Measurements from ENCODE around the gene TOP1. TPM values are rescaled to one million over a fixed set of nuclear protein-coding genes. Genes with fewer than 3 reads are reported as not detected.

Gene TOP1
- total RNA-seq, 1 experiment from 2014 or later: 39.7 TPM

DNA sequence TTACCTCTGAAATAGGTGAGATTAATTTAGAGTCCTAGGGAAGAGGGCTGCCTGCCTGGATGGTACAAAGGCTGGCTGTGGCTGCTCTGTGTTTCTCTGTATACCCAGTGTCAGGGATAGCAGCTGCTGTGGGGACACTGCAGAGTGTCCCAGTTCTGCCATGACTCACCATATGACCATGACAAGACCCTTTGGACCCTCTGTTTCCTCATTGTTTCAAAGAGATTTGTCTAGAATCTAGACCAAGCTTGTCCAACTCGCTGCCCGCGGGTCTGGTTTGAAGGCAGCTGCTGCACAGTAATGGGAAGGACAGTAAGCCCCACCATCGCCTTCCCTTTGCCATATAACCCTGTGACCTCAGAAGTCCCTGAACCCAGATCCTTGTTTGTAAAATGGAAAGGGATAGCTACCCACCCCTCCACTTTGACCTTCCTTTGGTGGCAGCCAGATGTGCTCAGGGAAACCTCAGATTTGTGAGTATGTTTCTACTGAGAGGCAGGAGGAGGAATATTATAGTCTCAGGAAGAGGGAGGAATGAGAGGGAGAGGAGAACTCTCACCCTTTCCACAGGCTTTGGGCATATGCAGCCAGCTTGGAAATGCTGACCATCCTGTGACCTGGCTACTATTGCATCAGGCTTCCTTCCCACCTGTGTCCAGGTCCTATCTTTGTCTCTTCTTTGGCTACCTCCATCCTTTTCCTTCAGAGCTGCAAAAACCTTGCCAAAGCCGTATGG is 122.7 kb downstream of the TOP1 start:
- no peak for DNase-seq (ENCODE audit: low spot score)
- in situ Hi-C loops (cut with HindIII; ENCODE audit: low sequenced_read_pairs): no loop called here

GRCh38 chr20:41152108-41152757 is 123.6 kb downstream of the TOP1 start:
- in situ Hi-C loops (cut with HindIII; ENCODE audit: low sequenced_read_pairs): no loop called here
- no peak for DNase-seq (ENCODE audit: low spot score)

GRCh38 chr20:41154436-41155176 is 126.0 kb downstream of the TOP1 start:
- in situ Hi-C loops (cut with HindIII; ENCODE audit: low sequenced_read_pairs): no loop called here
- DNase-seq (ENCODE audit: low spot score): no peak

DNA sequence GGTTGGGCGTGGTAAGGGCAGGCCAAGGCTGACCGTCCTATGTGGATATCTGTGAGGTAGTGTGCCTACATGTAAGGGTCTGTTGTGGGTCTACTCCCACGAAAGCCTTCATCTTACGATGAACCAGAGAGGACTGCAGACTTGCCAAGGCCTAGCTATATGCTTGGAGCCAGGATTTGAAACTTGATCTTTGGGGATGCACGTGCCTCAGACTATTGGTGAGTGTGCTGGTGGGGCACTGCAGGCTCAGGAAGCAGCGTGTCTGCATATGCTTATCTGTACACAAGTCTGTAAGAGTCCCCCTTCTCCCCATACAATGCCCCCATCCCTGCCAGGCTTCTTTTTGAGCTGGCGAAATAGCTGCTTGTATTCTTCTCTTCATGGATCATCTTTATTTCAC is 126.6 kb downstream of the TOP1 start:
- DNase-seq (ENCODE audit: low spot score): no peak
- in situ Hi-C loops (cut with HindIII; ENCODE audit: low sequenced_read_pairs): no loop called here

DNA sequence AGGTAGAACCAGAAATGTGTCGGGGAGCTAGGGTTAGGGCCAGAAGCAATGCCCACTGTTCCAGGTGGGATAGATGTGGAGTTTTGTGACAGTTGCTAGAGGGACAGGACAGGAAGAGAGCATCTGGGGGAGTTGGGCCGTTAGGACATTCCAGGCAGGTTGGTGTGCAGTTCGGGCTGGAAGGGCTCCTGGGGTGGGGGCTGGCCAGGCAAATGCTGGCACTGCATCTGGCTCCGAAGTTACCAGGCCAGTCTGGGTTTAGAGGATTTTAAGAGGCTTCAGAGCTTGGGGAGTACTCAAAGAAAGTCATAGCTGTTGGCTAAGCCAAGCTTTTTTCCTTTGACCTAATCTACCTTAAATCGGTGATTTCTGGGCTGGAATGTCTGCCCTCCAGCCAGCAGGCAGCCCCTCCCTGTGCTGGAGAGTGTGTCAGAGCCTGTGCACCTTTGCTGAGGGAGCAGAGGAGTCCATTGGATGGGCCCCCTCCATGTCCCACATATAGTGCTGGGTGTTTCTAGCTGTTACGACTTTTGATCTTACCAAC is 129.5 kb downstream of the TOP1 start:
- peak; percentile 34 for DNase-seq (ENCODE audit: low spot score)
- in situ Hi-C loops (cut with HindIII; ENCODE audit: low sequenced_read_pairs): no loop called here

GRCh38 chr20:41159547-41159946 is 130.9 kb downstream of the TOP1 start:
- DNase-seq (ENCODE audit: low spot score): no peak
- in situ Hi-C loops (cut with HindIII; ENCODE audit: low sequenced_read_pairs): no loop called here

DNA sequence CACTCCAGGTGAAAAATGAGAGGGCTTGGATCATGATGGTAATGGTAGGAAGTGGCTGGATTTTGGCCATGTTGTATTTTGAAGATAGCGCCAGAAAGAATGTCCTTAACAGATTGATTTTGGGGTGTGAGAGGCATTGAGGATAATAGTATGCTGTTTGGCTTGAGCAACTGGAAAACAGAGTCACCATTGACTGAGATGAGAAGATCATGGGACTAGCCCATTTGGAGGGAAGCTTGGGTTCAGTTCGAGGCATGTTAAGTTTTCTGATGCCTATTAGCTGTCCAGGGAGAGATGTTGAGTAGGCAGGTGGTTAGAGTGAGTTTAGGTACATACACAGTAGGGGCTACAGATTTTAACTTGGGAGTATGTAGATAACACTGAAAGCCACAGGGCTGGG is 132.1 kb downstream of the TOP1 start:
- in situ Hi-C loops (cut with HindIII; ENCODE audit: low sequenced_read_pairs): no loop called here
- peak; percentile 17 for DNase-seq (ENCODE audit: low spot score)

GRCh38 chr20:41161886-41162285 is 133.3 kb downstream of the TOP1 start:
- in situ Hi-C loops (cut with HindIII; ENCODE audit: low sequenced_read_pairs): no loop called here
- DNase-seq (ENCODE audit: low spot score): peak; percentile 99

DNA sequence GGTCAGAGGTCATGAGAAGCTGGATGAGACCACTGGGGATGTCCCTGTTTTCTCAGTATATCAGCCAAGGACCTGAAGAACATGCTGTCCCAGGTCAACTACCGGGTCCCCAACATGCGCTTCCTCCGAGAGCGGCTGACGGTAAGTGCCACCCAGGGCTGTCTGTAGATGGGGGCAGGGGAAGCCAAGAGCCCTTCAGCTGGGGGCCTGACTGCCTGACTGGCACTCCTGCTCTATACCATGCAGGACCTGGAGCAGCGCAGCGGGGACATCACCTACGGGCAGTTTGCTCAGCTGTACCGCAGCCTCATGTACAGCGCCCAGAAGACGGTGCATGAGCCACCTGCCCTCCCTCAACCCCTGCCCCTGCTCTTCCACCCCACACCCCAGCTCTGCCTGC is 133.8 kb downstream of the TOP1 start:
- in situ Hi-C loops (cut with HindIII; ENCODE audit: low sequenced_read_pairs): no loop called here
- no peak for DNase-seq (ENCODE audit: low spot score)

- no peak for DNase-seq (ENCODE audit: low spot score)
- in situ Hi-C loops (cut with HindIII; ENCODE audit: low sequenced_read_pairs): no loop called here
Observed at GRCh38 chr20:41163821-41164220, 135.2 kb downstream of the TOP1 start.

DNA sequence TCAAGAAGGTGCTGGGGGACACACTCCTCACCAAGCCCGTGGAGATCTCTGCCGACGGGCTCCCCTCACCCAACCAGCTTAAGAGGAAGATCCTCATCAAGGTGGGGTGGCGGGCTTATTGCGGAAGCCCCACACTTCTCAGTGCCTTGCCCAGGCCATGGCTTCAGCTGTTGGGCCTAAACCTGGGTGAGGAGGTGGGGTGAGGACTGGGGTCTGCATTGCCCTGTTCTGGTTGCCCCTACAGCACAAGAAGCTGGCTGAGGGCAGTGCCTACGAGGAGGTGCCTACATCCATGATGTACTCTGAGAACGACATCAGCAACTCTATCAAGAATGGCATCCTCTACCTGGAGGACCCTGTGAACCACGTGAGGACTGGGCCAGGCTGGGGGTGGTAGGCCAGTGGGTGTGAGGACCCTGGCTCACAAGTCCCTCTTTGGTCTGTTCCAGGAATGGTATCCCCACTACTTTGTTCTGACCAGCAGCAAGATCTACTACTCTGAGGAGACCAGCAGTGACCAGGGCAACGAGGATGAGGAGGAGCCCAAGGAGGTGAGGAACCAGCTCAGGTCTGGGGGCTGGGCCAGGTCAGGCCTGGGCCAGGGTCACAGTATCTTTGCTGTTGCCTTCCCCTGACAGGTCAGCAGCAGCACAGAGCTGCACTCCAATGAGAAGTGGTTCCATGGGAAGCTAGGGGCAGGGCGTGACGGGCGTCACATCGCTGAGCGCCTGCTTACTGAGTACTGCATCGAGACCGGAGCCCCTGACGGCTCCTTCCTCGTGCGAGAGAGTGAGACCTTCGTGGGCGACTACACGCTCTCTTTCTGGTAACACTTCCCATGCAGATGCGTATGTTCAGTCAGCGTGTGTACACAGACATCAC is 136.6 kb downstream of the TOP1 start:
- in situ Hi-C loops (cut with HindIII; ENCODE audit: low sequenced_read_pairs): no loop called here
- no peak for DNase-seq (ENCODE audit: low spot score)

DNA sequence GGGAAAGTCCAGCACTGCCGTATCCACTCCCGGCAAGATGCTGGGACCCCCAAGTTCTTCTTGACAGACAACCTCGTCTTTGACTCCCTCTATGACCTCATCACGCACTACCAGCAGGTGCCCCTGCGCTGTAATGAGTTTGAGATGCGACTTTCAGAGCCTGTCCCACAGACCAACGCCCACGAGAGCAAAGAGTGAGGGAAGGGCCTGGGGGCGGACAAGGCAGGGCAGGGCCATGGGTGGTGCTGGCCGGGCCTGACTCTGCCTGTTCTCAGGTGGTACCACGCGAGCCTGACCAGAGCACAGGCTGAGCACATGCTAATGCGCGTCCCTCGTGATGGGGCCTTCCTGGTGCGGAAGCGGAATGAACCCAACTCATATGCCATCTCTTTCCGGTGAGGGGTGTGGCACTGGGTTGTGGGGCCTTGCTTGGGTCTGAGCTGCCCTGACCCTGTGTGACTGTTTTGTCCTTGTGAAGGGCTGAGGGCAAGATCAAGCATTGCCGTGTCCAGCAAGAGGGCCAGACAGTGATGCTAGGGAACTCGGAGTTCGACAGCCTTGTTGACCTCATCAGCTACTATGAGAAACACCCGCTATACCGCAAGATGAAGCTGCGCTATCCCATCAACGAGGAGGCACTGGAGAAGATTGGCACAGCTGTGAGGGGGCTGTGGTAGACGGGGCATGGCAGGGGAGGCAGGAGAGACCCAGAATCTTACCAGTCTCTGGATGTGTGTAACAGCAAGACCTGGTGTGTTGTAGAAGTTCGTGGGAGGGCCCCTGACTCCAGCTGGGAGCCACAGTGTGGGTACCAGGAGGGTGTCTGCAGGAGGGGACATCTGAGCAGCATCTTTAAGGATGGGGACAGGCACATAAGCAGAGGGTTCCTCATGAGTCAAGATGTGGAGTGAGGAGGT is 137.8 kb downstream of the TOP1 start:
- in situ Hi-C loops (cut with HindIII; ENCODE audit: low sequenced_read_pairs): no loop called here
- no peak for DNase-seq (ENCODE audit: low spot score)

GRCh38 chr20:41167118-41167470 is 138.5 kb downstream of the TOP1 start:
- no peak for DNase-seq (ENCODE audit: low spot score)
- in situ Hi-C loops (cut with HindIII; ENCODE audit: low sequenced_read_pairs): no loop called here

- in situ Hi-C loops (cut with HindIII; ENCODE audit: low sequenced_read_pairs): no loop called here
- no peak for DNase-seq (ENCODE audit: low spot score)
Observed at GRCh38 chr20:41167481-41168253, 139.0 kb downstream of the TOP1 start.

GRCh38 chr20:41168281-41169161 is 139.9 kb downstream of the TOP1 start:
- in situ Hi-C loops (cut with HindIII; ENCODE audit: low sequenced_read_pairs): no loop called here
- DNase-seq (ENCODE audit: low spot score): no peak

- in situ Hi-C loops (cut with HindIII; ENCODE audit: low sequenced_read_pairs): no loop called here
- no peak for DNase-seq (ENCODE audit: low spot score)
Observed at GRCh38 chr20:41169162-41169690, 140.6 kb downstream of the TOP1 start.
